Measurements from ENCODE around the gene BTD.

DNA sequence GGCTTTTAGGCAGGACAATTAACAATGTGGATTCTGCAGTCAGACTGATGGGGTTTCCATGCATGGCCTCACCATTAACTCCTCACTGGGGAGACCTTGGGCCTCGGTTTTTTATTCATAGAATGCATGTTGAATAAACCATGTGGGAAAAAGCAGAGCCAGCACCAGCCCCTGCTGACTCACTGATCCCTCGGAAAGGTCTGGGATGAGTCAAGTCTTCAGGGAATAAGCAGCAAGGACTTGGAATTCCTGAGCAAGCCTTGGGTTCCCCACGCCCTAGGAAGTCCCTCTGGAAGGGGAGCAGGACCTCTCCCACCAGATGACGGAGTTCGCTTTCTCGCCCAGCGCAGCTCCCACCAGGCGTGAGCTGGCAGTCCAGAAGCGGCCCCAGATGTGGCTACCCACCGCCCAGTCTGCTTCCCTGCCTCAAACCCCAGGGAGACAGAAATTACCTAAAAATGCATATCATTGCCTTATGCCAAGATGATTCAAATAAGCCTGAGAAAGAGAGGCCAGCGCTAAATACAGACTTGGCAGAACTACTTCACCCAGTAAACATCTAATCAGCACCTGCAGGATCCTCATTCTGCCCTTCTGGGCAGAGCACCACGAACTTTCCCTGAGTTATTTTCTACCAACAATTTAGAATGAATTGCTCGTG, 45.4 kb downstream of the BTD start:
- TF ChIP-seq, protein P1, sequence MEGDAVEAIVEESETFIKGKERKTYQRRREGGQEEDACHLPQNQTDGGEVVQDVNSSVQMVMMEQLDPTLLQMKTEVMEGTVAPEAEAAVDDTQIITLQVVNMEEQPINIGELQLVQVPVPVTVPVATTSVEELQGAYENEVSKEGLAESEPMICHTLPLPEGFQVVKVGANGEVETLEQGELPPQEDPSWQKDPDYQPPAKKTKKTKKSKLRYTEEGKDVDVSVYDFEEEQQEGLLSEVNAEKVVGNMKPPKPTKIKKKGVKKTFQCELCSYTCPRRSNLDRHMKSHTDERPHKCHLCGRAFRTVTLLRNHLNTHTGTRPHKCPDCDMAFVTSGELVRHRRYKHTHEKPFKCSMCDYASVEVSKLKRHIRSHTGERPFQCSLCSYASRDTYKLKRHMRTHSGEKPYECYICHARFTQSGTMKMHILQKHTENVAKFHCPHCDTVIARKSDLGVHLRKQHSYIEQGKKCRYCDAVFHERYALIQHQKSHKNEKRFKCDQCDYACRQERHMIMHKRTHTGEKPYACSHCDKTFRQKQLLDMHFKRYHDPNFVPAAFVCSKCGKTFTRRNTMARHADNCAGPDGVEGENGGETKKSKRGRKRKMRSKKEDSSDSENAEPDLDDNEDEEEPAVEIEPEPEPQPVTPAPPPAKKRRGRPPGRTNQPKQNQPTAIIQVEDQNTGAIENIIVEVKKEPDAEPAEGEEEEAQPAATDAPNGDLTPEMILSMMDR (IDR thresholded peaks at IDR 0.05; ENCODE audit: insufficient read depth, low read depth, low read length): no peak
- no peak for TF ChIP-seq EZH2 (IDR thresholded peaks at IDR 0.05; ENCODE audit: insufficient read depth, low read length)

Measured in astrocyte (in vitro differentiated cells and primary cell).